Activated effector memory CD4-positive, alpha-beta T cell treated with anti-CD3 and anti-CD28 coated beads, Interleukin-2, amount 50 U/mL, for 16 hours (primary cell): Measurements from ENCODE around the gene SNRPN.
"Not testable (repeated sequence)": the region's sequence is repeated elsewhere in the genome, so short reads cannot be mapped to it uniquely, and the experiment has no call there.

Source experiments
- DNase-seq: peaks from one replicate; pipeline ENCODE4 v3.0.0-alpha.2; 2020

SNRPN gene

GRCh38 chr15:24971772-24972171 is 17.0 kb downstream of the SNRPN start:
- DNase-seq, result no peak

- DNase-seq, result not testable (repeated sequence)
Measured at GRCh38 chr15:24972707-24973106, 17.9 kb downstream of the SNRPN start.

- DNase-seq, result no peak
Measured at GRCh38 chr15:24976932-24977331, 22.1 kb downstream of the SNRPN start.

- no peak for DNase-seq
Measured at GRCh38 chr15:24977686-24978085, 22.9 kb downstream of the SNRPN start.

DNA sequence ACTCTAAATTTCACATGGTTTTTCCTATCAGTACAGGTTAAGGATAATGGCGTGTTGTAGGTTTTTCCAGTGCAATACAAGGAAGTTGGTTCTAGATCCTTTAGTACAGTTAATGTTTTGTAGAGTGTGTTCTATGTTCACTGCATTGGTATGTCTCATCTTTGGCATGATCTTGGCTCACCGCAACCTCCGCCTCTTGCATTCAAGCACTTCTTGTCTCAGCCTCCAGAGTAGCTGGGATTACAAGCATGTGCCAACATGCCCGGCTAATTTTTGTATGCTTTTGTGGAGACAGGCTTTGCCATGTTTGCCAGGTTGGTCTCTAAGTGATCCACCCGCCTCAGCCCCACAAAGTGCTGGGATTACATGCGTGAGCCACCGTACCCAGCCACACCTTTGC is 30.4 kb downstream of the SNRPN start:
- no peak for DNase-seq

DNA sequence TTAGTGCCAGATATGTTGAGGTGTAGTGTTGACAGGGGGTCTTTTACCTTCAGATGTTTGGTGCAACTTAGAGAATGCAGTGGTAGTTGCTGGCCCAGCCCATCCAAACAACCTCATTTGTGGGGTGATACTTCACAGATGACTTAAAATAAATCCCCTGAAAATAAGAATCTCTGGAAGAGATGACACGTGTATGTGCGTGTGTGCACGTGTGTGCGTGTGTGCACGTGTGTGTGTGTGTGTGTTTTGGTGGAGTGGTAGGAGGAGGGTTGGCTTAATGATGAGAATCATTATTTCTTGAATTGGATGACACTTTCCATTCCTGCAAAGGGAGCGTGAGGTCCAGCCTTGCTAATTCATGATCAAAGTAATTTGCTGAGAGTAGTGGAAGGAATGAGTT is 31.9 kb downstream of the SNRPN start:
- DNase-seq, result no peak

- DNase-seq, result no peak
Measured at GRCh38 chr15:25019434-25019833, 64.6 kb downstream of the SNRPN start.

DNA sequence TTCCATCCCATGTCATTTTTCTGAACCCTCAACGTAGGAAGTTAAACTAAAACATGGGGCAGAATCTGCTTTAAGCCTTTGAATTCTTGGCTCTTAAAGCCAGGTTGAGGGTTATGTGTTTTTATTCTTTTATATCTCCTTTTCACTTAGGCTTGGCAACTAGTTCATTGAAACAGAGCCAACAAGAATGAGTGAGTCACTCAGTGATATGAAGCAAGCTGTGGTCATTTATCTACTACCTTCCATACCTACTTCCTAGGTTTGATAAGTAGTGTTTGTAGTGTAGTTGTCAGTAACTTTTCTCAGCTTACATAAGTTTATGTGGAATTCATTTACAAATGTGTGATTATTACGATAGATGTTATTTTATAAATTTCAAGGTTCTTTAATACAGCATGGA is 67.4 kb downstream of the SNRPN start:
- no peak for DNase-seq
